CD4-positive, alpha-beta T cell treated with Interleukin-12 subunit alpha and Interleukin-12 subunit beta, for 1 hour (primary cell): ENCODE results near the gene GPR15.
"Not testable (repeated sequence)": the region's sequence is repeated elsewhere in the genome, so short reads cannot be mapped to it uniquely, and the experiment has no call there.

Experiments used
- DNase-seq: peaks from one replicate; pipeline ENCODE4 v3.0.0-alpha.2; 2020

Gene GPR15

DNA sequence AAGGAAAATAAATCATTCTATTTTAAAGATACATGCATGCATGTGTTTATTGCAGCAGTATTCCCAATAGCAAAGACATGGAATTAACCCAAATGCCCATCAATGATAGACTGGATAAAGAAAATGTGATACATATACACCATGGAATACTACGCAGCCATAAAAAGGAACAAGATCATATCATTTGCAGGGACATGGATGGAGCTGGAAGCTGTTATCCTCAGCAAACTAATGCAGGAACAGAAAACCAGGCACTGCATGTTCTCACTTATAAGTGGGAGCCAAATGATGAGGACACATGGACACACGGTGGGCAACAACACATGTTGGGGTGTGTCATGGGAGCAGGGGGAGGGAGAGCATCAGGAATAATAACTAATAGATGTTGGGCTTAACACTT lies 28.0 kb downstream of the GPR15 start:
- not testable (repeated sequence) for DNase-seq

DNA sequence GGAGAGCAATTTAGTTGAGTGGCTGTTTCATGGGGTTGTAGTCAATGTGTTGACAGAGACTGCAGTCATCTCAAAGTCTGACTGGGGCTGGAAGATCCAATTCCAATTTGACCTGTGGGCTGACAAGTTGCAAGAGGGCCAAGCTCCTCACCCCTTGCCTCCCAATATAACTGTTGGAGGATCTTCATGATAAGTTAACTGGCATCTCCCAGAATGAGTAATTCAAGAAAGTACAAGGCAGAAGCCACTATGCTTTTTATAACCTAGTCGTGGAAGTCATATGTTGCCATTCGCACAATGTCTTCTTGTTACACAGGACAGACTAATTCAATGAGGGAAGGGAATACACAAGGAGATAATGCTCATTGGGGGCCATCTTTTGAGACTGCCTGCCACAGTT lies 29.1 kb downstream of the GPR15 start:
- no peak for DNase-seq

DNA sequence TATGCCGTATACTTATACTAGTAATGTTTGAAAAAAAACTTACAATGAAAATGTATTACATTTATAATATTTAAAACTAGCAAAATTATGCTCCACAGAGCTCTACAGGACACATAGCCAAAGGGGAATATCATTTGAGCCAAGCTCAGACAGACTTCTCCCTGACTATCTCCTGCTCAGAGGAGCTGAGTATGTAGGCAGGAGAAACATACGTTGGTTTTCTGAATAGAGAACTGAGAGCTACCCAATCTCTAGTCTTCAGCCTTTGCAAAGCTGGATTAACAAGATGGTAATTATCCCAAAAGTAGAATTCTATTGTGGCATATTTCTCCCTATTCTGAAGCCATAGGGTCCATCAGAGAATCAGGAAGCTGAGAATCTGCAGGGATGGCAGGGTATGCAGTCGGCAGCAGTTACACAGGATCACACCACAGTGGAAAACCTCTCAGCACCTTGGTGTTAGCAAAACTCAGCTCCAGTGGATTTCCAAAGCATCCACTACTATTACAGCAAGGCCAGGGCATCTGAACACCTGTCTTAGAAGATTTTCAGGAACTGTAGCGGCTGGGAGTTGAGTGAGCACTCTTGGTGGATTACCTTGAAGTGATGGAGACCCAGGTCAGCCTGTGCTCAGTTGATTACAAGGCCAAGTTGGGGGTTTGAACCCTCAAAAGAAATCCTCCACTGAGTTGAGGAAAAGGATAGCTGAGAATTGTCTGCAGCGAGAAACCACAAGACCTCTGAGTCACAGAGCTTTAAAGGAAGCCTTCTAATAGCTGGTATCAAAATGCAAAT lies 30.1 kb downstream of the GPR15 start:
- peak; percentile 62 for DNase-seq

DNA sequence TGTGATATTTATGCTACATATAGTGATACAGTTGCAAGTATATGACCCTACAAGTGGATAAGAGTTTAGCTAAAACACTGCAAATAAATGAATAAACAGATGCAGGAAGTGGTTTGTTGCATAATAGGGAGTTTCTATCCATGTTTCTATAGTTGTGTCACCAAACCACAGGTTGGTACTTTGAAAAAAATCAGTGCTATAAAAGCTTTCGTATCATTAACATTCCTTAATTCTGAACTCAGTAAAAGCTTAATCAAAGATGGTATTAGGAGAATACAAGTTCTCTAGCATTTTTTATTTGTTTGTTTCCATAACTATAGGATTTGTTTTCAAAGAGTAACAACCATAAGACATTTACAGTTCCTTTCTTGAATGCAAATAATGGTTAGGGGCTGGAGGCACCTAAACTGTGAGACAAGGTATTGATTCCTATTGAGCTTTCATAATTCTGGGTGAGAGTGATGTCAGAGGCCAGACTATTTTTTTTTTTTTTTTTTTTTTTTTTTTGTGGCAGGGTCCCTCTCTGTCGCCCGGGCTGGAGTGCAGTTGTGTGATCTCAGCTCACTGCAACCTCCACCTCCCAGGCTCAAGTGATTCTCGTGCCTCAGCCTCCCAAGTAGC lies 32.0 kb downstream of the GPR15 start:
- peak; percentile 79 for DNase-seq

DNA sequence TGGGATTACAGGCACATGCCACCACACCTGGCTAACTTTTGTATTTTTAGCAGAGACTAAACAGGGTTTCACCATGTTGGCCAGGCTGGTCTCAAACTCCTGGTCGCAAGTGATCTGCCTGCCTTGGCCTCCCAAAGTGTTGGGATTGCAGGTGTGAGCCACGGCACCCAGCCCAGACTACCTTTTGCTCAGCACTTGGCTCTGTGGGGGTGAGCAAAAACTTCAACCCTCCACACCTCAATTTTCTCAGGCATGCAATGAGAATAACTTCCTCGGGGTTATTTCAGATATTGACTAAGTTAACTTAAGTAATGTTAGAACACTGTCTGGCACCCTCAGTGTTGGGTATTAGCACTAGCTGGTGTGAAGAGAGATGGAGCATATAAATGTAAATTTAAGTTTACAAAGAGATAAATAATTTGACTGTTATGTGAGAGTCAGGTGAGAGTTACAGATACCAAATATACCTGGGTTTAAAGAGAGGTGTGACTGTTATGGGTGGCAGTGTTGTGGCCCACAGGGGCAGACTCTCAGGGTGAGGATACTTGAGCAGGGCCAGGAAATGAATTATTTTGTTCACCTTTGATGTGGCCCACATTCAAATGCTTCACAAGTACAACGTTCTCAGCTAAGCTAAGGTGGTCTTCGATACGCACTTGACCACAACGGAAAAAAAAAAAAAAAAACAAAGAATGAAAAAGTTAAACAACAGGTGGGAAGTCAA lies 32.7 kb downstream of the GPR15 start:
- peak; percentile 80 for DNase-seq

DNA sequence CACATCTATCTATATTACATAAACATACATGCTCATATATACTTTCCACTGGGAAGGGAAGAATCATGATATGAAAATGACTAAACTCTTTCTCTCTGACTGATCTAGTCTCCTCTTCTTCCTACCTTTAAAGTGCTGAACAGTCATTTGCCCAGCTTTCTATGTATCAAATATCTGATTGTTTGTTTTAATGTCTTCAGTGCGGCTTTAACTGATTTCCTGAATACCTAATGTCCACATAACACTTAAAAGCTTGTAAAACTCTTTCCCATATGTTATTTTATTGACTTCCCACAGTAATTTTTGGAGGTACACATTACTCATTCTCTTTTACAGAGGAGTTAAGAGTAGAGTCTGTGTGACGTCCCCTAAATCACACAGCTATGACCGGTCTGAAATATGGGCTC lies 33.5 kb downstream of the GPR15 start:
- DNase-seq: no peak

DNA sequence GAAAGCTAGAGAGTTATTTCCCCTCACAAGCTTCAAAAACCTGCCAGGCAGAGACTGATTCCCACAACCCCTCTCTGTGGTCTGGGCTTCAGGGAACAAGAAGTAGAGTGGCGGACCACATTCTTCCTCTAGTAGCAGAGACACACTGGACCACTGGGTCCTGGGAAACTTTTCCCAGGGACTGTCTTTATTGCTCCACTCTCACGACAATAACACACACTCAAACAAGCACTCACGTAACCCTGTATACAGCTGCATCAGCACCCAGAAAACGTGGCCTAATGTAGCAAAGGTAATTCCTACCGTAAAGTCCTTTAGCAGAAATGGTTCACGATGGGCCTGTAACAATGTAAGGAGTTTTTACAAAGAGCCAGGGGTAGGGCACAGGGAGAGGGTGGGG lies 34.1 kb downstream of the GPR15 start:
- DNase-seq: no peak

DNA sequence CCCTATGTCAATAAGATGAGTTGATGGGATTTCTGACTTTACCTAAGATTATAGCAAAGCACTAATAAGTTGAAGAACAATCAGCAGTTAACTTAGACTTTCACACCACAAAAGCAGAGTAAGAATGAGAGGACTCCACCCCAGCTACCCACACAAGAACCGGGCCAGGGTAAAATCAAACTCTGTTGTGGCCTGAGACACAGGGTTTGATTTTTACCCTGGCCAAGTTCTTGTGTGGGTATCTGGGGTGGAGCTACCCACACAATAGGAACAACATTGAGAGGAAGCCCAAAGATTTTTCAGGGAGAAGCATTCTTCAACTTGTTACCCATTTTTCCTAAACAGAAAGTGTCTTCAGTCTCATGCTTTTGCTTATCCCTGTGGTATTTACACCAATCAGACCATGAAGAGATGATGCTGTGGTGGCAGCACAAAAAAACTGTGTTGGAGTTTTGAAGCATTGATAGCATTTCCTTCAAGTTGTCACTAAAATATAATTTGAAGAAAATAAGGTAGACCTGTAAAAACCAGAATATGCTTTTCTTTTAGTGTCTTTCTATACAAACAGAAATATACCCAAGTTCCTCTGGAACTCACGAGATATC lies 36.0 kb downstream of the GPR15 start:
- peak; percentile 43 for DNase-seq

DNA sequence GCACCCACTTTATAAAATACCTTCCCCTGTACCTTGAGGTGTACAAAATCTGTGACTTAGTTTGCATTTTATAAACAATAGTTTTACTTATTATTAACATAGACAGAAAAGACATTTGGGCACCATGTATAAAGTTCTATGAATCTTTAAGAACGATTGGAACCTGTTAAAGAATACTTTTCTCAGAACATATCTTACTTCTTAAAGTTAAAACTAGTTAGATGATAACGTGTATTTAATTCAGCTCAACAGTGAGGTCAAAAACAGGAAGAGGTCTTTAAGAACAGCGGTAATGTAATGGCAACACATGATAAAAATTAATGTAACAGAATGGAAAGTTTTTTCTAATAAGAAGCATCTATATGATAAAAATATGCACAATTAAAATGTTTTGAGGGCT lies 36.6 kb downstream of the GPR15 start:
- no peak for DNase-seq

DNA sequence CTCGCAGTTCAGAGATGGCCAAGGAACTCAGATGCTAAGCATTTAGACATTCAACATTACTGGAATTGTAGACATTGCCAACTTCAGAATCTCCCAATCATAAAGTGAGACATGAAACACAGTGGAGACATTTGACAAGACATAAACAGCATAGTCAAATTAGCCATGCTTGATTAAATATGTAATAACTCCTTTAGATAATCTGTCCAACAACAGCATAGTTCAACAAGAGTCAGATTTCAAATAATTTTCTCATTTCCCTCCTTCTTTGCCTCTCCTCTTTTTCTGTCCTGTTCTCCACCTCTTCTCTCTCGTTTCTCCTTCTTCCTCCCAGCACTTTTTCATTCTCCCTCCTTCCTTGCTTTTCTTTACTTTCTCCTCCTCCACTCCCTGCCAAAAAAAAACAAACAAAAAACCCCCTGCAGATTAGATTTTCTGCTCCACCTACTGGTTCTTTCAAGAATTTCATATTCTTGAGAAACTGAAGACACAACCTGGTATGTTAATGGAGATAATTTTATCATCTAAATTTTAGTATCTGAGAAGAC lies 41.5 kb downstream of the GPR15 start:
- peak; percentile 59 for DNase-seq

DNA sequence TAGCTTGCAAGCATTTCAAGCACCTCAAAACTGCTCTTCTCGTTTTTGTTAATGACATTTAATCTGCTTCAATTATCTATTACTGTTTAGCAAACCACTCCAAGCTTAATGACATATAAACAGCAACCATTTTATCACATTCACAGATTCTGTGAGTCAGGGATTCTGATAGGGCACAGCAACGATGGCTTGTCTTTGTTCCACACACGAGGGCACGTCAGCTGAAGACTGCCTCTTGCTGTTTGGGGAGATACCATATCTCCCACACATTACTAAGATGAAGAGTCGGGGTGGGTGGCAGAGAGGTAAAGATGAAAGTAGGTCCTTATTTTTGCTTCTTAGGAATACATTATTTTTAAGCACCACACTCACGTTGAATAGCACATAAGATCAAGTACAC lies 42.4 kb downstream of the GPR15 start:
- no peak for DNase-seq

DNA sequence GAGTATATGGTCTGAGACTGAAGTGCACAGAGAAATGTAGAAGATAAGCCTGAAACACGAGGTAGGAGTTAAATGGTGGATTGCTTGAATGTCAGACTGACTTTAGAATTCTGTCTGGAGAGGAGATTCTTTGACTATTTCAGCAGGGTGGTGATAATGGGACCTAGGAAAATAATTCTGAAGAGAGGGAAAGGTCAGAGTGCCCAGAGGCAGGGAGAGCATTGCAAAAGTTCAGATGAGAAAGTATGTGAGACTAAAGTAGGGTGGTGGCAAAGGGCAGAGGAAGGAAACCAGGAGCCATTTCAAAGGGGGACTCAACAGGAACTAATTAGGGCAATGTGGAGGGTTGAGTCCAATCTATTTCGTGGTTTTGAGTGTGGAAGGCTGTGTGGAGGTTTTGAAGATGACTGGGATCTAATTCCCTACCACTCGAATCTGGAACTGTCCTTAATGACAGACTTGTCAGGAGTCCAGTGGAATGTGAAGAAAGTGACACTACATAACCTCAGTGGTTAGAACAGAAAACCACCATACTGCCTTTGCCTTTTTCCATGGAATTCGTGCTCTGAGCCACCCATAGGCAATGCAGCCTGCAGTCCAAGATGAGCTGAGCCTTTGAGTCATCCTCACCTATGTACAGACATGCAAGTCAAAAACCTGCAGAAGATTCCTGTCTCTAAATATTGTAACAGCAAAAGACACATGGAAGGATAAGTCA lies 45.6 kb downstream of the GPR15 start:
- no peak for DNase-seq

DNA sequence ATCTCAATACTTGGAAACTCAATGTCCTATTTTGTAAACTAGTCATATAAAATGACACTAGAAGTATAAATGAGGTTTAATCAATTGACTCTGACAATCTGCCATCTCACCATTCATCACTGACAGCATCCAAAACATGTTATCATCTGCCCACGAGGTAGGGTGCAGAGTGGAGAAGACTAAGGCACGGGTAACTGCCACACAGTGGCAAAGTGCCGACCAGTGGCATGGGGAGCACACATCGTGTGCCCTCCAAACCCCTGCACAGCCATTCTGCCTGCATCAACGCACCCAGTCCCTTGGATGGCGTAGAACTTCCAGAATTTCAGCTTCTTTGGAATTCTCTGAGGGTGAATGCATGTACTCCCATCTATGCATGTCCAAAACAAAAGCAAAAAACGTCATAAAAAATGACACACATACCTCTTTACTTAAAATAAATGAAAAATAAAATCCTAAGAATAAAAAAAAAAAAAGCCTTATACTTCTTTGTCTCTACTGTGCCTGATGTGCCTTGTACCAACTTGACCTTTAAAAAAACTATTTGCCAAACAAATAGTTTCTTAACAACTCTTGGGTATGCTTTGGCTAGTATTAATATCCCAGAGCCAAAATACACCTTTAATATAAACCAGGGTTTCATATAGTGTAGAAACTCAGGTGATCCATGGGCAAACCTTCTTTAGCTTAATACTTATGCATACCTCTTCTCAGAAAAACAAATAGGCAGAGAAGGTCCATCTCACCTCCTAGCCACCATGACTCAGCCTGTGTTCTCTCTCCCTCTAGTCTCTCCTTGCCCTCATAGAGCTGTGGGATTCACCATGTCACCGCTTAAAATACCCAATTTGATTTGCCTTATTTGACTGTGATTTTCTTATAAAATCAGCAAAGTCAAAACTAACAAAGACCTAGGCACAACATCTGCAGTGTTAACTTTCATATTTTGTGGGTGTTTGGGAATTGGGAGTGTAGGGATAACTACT lies 48.9 kb downstream of the GPR15 start:
- DNase-seq: no peak

DNA sequence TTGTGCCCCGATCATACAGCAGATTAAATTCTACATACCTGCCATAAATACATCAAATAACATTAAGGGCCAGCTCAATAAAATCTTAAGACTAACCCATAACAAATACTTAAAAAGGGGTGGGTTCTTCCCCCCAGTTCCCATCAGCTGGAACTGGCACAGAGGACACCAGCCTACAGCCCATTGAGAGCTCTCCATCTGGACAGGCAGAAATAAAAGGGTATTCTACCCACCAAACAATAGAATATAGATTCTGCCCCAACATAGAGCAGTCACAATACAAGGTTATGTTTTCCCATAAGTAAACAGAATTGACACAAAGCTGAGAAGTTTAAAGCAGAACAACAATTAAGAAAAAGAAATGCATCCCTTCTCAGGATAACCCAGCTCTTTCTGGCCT lies 49.7 kb downstream of the GPR15 start:
- no peak for DNase-seq

DNA sequence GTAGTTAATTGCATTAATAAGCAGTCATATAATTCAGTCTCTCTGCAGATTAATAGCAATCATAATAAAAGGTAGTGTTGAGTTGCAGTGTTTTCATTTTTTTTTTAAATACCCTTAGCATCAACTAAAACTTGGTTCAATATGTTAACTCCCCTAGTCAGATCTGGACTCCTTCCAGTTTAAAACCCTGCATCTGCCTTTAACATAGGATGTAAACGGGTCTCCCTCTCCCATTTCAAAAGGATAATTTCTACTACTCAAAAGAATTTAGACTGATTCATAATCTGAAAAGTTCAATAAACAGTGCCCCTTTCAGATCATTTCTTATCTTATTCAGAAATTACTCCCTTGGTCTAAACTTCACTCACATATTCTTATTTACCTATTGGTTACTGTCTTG lies 50.3 kb downstream of the GPR15 start:
- DNase-seq: no peak

DNA sequence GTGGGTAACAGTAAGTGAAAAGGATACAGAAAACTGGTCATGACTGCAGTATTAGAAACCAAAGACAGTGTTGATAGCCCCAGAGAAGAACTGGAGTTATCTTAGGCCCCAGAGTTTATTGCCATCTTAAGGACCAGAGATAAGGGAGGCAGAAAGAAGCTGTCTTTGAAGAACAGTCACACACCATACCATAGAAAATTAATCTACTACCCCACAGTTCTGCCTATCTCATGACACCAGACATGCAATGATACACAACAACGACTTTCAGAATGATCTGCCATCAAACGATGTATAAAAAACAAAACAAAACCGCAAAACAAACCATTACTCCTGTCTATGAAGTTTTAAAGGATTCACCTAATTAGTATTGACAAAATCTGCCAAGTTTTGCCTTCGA lies 52.0 kb downstream of the GPR15 start:
- no peak for DNase-seq
